ENCODE measurements around the gene PTTG1IP.
"Not testable (repeated sequence)": the region's sequence is repeated elsewhere in the genome, so short reads cannot be mapped to it uniquely, and the experiment has no call there.

The PTTG1IP gene

GRCh38 chr21:44873356-44874239, at the start of gene PTTG1IP:
TSS of gene PTTG1IP (minus strand) at chr21:44873690. CDS start at chr21:44873616, 74 bp downstream.
- DNase-seq (ENCODE audit: low spot score) = peak; percentile 96

- DNase-seq (ENCODE audit: low spot score) = no peak
Observed at GRCh38 chr21:44921928-44922327, 48.4 kb upstream of the PTTG1IP start.

GRCh38 chr21:44920694-44921604, 47.5 kb upstream of the PTTG1IP start, which contains the start of gene ITGB2:
TSS of gene ITGB2 (minus strand) at chr21:44920899. CDS start at chr21:44910782, 10,117 bp downstream.
- DNase-seq (ENCODE audit: low spot score) = no peak

GRCh38 chr21:44919913-44920693, 46.6 kb upstream of the PTTG1IP start:
- no peak for DNase-seq (ENCODE audit: low spot score)

GRCh38 chr21:44919111-44919912, 45.8 kb upstream of the PTTG1IP start:
- no peak for DNase-seq (ENCODE audit: low spot score)

- DNase-seq (ENCODE audit: low spot score) = no peak
Observed at GRCh38 chr21:44918581-44919033, 45.1 kb upstream of the PTTG1IP start.

GRCh38 chr21:44918107-44918470, 44.6 kb upstream of the PTTG1IP start:
- no peak for DNase-seq (ENCODE audit: low spot score)

GRCh38 chr21:44917446-44918106, 44.1 kb upstream of the PTTG1IP start:
- no peak for DNase-seq (ENCODE audit: low spot score)

- DNase-seq (ENCODE audit: low spot score) = no peak
Observed at GRCh38 chr21:44916965-44917364, 43.5 kb upstream of the PTTG1IP start.

GRCh38 chr21:44914176-44914874, 40.8 kb upstream of the PTTG1IP start:
- no peak for DNase-seq (ENCODE audit: low spot score)

- DNase-seq (ENCODE audit: low spot score) = no peak
Observed at GRCh38 chr21:44913425-44914175, 40.1 kb upstream of the PTTG1IP start.

GRCh38 chr21:44912506-44913412, 39.3 kb upstream of the PTTG1IP start:
- not testable (repeated sequence) for DNase-seq (ENCODE audit: low spot score)

- no peak for DNase-seq (ENCODE audit: low spot score)
Observed at GRCh38 chr21:44912158-44912473, 38.6 kb upstream of the PTTG1IP start.

- DNase-seq (ENCODE audit: low spot score) = no peak
Observed at GRCh38 chr21:44911384-44912157, 38.1 kb upstream of the PTTG1IP start.

- DNase-seq (ENCODE audit: low spot score) = no peak
Observed at GRCh38 chr21:44911068-44911383, 37.5 kb upstream of the PTTG1IP start.

GRCh38 chr21:44910229-44911067, 37.0 kb upstream of the PTTG1IP start:
- no peak for DNase-seq (ENCODE audit: low spot score)

- DNase-seq (ENCODE audit: low spot score) = no peak
Observed at GRCh38 chr21:44909719-44910118, 36.2 kb upstream of the PTTG1IP start.

Measured in SW480 (cell line).